Activated CD4-positive, alpha-beta T cell treated with anti-CD3 and anti-CD28 coated beads, Interleukin-2, Interleukin-6, amounts not matched to agents 100 ng/mL and 50 ng/mL, durations not matched to agents 16 hours and 8 hours (primary cell): ENCODE results near the gene CIROP.
"Not testable (repeated sequence)": the region's sequence is repeated elsewhere in the genome, so short reads cannot be mapped to it uniquely, and the experiment has no call there.

Source experiments
- DNase-seq: peaks from one replicate; pipeline ENCODE4 v3.0.0-alpha.2; 2020

Gene CIROP

GRCh38 chr14:23113431-23114119 lies 8.8 kb upstream of the CIROP start:
- DNase-seq: no peak

GRCh38 chr14:23112359-23113178 lies 7.8 kb upstream of the CIROP start:
- no peak for DNase-seq

- no peak for DNase-seq
Observed at GRCh38 chr14:23110579-23111365, 6.0 kb upstream of the CIROP start.

GRCh38 chr14:23109769-23110168 lies 5.0 kb upstream of the CIROP start:
- no peak for DNase-seq

GRCh38 chr14:23108169-23108568 lies 3.4 kb upstream of the CIROP start:
- DNase-seq: not testable (repeated sequence)

GRCh38 chr14:23107620-23108019 lies 2.8 kb upstream of the CIROP start:
- not testable (repeated sequence) for DNase-seq

- DNase-seq: no peak
Observed at GRCh38 chr14:23106747-23107045, 1.9 kb upstream of the CIROP start.

- no peak for DNase-seq
Observed at GRCh38 chr14:23105348-23105824, 597 bp upstream of the CIROP start.

- DNase-seq: no peak
Observed at GRCh38 chr14:23104070-23104590, 659 bp downstream of the CIROP start.

GRCh38 chr14:23103581-23103980 lies 1.2 kb downstream of the CIROP start:
- DNase-seq: no peak

GRCh38 chr14:23102801-23103200 lies 2.0 kb downstream of the CIROP start:
- DNase-seq: no peak

- DNase-seq: no peak
Observed at GRCh38 chr14:23101986-23102625, 2.7 kb downstream of the CIROP start.

GRCh38 chr14:23101213-23101970 lies 3.4 kb downstream of the CIROP start:
- no peak for DNase-seq

- DNase-seq: no peak
Observed at GRCh38 chr14:23099212-23099861, 5.5 kb downstream of the CIROP start.

- DNase-seq: no peak
Observed at GRCh38 chr14:23097786-23098185, 7.0 kb downstream of the CIROP start.

GRCh38 chr14:23095196-23096108 lies 9.3 kb downstream of the CIROP start, which contains the start of gene C14orf119:
C14orf119 (plus strand) TSS chr14:23095505; CDS start chr14:23097659, 2,154 bp downstream.
- DNase-seq: peak; percentile 99

- DNase-seq: peak; percentile 83
Observed at GRCh38 chr14:23094666-23095195, 10.1 kb downstream of the CIROP start, which contains the start of gene ACIN1. ACIN1 (minus strand) TSS chr14:23095136; CDS start chr14:23095112, 24 bp downstream.

GRCh38 chr14:23093991-23094665 lies 10.7 kb downstream of the CIROP start:
- DNase-seq: no peak

- DNase-seq: no peak
Observed at GRCh38 chr14:23093526-23093925, 11.3 kb downstream of the CIROP start.
